Activated CD8-positive, alpha-beta T cell treated with anti-CD3 and anti-CD28 coated beads, Interleukin-2, amount 10 ng/mL, durations not matched to agents 7 days and 5 days (primary cell): ENCODE results near the gene NLRP2B. TPM values are rescaled to one million over a fixed set of nuclear protein-coding genes. Genes with fewer than 3 reads are reported as not detected.
"Not testable (repeated sequence)": the region's sequence is repeated elsewhere in the genome, so short reads cannot be mapped to it uniquely, and the experiment has no call there.

Experiments
- ATAC-seq: fragments of 150-1000 bp; cut with Tn5 transposase; one replicate; pipeline ENCODE4 v1.10.0; 2021; ENCODE audit warnings: moderate library complexity
- CTCF ChIA-PET: fragments of 350-600 bp; sonication (Branson Sonifier 250); formaldehyde crosslinking; loops from one replicate; lab custom pipeline; 2021; ENCODE audit warnings: antibody characterized with exemption; lab: Charles Lee
- POLR2A ChIA-PET: fragments of 350-600 bp; sonication (Branson Sonifier 250); formaldehyde crosslinking; loops from one replicate; lab custom pipeline; 2021; ENCODE audit warnings: antibody characterized with exemption; lab: Charles Lee
- DNase-seq: peaks from one replicate; pipeline ENCODE4 v3.0.0-alpha.2; 2020
- H3K27ac Mint-ChIP-seq: one replicate; pipeline ENCODE4 v1.8.0; 2021; ENCODE audit warnings: mild to moderate bottlenecking, mixed read lengths
- H3K27me3 Mint-ChIP-seq: one replicate; pipeline ENCODE4 v1.8.0; 2021; ENCODE audit warnings: low read depth, mixed read lengths
- H3K36me3 Mint-ChIP-seq: one replicate; pipeline ENCODE4 v1.8.0; 2021; ENCODE audit warnings: low read depth, mixed read lengths
- H3K4me1 Mint-ChIP-seq: one replicate; pipeline ENCODE4 v1.8.0; 2021; ENCODE audit warnings: low read depth, mixed read lengths
- H3K4me3 Mint-ChIP-seq: one replicate; pipeline ENCODE4 v1.8.0; 2021; ENCODE audit warnings: mild to moderate bottlenecking, mixed read lengths
- H3K9me3 Mint-ChIP-seq: one replicate; pipeline ENCODE4 v1.8.0; 2022; ENCODE audit warnings: mixed read lengths; ENCODE audit not compliant: insufficient read depth
- total RNA-seq, 2 experiments: library from RNA; stranded (reverse); gene quantifications; one replicate each; pipeline ENCODE4 v1.2.3, GENCODE V29; 2021

Gene NLRP2B
- total RNA-seq, 2 experiments from 2014 or later, result not detected

- DNase-seq, result no peak
- H3K9me3 Mint-ChIP-seq, result no peaks in the 10 kb centered on the region
- POLR2A ChIA-PET, result no interaction called here
- ATAC-seq, result no peak
- CTCF ChIA-PET, result no interaction called here
- no peak overlapping the region for H3K4me3 Mint-ChIP-seq
- H3K4me1 Mint-ChIP-seq, result no peaks in the 10 kb centered on the region
- H3K27me3 Mint-ChIP-seq, result no peaks in the 10 kb centered on the region
- H3K36me3 Mint-ChIP-seq, result no peaks in the 10 kb centered on the region
- H3K27ac Mint-ChIP-seq, result no peak overlapping the region
These were observed 33.0 kb downstream of the NLRP2B start for GRCh38 chrX:57647020-57647419.

GRCh38 chrX:57643698-57644097 lies 36.4 kb downstream of the NLRP2B start:
- Mint-ChIP-seq H3K4me3 (no peak overlapping the region), H3K36me3 (no peaks in the 10 kb centered on the region), H3K27ac (no peak overlapping the region), H3K9me3 (no peaks in the 10 kb centered on the region), H3K4me1 (no peaks in the 10 kb centered on the region), H3K27me3 (no peaks in the 10 kb centered on the region)
- ChIA-PET POLR2A (no interaction called here), CTCF (no interaction called here)
- no peak for ATAC-seq
- DNase-seq, result no peak

GRCh38 chrX:57641338-57641737 lies 38.7 kb downstream of the NLRP2B start:
- H3K36me3 Mint-ChIP-seq, result no peaks in the 10 kb centered on the region
- no peak overlapping the region for H3K27ac Mint-ChIP-seq
- no peaks in the 10 kb centered on the region for H3K27me3 Mint-ChIP-seq
- H3K4me3 Mint-ChIP-seq, result no peak overlapping the region
- no peak for ATAC-seq
- ChIA-PET CTCF (no interaction called here), POLR2A (no interaction called here)
- H3K4me1 Mint-ChIP-seq, result no peaks in the 10 kb centered on the region
- DNase-seq, result no peak
- no peaks in the 10 kb centered on the region for H3K9me3 Mint-ChIP-seq

- no peak for DNase-seq
- ATAC-seq, result no peak
- Mint-ChIP-seq H3K27me3 (no peaks in the 10 kb centered on the region), H3K9me3 (no peaks in the 10 kb centered on the region), H3K4me3 (no peak overlapping the region), H3K4me1 (no peaks in the 10 kb centered on the region), H3K27ac (no peak overlapping the region), H3K36me3 (no peaks in the 10 kb centered on the region)
- ChIA-PET CTCF (no interaction called here), POLR2A (no interaction called here)
These were observed 39.4 kb downstream of the NLRP2B start for GRCh38 chrX:57640674-57641016.

- H3K36me3 Mint-ChIP-seq, CTCF ChIA-PET, H3K4me3 Mint-ChIP-seq, POLR2A ChIA-PET, ATAC-seq, DNase-seq, H3K4me1 Mint-ChIP-seq, H3K9me3 Mint-ChIP-seq, H3K27ac Mint-ChIP-seq, H3K27me3 Mint-ChIP-seq: not testable (repeated sequence)
These were observed 50.6 kb downstream of the NLRP2B start for GRCh38 chrX:57629438-57629837.

Other genes starting within 250 kb of the NLRP2B start
- 1 to 10 TPM; 4.5 TPM for gene ZXDB, start 88.2 kb downstream of the NLRP2B start, total RNA-seq
- 1 to 10 TPM; 2.8 to 2.9 TPM for gene ZXDA, start 230.2 kb upstream of the NLRP2B start, total RNA-seq